Nucleus accumbens (tissue), 56 donors: ENCODE results near the gene KRT6B.

Source experiments
- DNase-seq, 56 donors: peaks; one replicate each; lab custom pipeline; 2025; lab: John Stamatoyannopoulos, UW

KRT6B gene

GRCh38 chr12:52437508-52437907, 14.4 kb downstream of the KRT6B start:
- DNase-seq: no peak

GRCh38 chr12:52436828-52437474, 15.0 kb downstream of the KRT6B start:
- DNase-seq: no peak

- peak in 1 of 56 donors; percentile 7 for DNase-seq
Observed at GRCh38 chr12:52436000-52436827, 15.7 kb downstream of the KRT6B start.

DNA sequence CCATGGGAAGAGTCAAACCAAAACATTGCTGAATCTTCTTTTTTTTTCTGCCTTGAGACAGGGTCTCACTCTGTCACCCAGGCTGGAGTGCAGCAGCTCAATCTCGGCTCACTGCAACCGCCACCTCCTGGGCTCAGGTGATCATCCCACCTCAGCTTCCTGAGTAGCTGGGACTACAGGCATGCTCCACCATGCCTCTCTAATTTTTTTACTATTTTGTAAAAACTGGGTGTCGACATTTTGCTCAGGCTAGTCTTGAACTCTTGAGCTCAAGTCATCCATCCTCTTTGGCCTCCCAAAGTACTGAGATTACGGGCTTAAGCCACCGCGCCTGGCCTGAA, 16.3 kb downstream of the KRT6B start:
- DNase-seq: no peak

- no peak for DNase-seq
Observed at GRCh38 chr12:52434760-52435530, 17.0 kb downstream of the KRT6B start.

- no peak for DNase-seq
Observed at GRCh38 chr12:52434081-52434733, 17.7 kb downstream of the KRT6B start, which contains the start of gene KRT75. TSS of gene KRT75 (minus strand) at chr12:52434371. CDS start at chr12:52434304, 67 bp downstream.

DNA sequence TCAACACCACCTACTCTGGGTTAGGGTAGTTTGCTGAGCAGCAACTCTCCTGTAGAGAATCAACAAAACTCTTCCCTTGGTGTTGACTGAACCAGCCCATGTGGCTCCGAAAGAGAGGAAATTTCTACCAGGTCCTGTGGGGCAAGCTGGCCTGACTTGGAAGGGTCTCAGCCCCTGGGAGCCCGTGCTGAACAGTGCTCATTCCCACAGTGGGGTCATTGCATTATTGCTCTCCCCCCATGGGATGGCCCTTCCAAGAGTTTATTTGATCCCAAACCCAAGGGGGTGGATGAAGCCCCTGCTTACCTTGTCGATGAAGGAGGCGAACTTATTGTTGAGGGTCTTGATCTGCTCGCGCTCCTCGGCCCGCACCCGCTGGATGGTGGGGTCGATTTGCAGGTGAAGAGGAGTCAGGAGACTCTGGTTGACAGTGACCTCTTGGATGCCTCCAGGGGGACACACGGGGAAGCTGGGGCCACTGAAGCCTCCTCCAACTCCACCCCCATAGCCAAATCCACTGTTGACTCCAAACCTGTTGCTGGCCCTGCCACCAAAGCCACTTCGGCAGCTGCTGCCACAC, 18.4 kb downstream of the KRT6B start:
- DNase-seq: no peak

DNA sequence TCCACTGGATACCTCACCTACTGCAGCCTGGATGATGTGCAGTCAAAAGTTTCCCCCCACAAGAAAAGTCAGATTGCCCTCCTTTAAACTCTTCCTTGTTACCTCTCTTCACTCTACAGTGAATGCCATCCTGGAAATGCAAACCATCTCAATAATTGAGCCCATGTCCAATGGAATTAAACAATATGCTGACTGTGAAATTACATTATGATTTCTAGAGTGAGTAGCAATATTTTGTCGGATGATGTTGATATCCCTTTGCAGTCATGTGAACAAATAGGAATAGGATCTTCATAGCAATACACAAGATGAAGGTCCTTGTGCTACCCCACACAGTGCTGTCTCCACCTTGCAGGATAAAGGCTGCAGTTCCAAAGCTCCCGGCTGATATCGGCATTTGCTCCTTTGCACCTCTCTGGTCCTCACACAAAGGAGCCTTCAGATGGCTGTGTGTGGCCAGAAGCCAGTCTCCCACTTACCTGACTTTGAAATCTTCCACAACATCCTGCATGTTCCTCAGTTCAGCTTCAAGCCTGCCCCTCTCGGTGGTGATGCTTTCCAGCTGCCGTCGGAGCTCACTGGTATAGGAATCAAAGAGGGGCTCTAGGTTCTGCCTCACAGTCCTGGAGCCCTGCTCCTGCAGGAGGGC, 19.3 kb downstream of the KRT6B start:
- DNase-seq: no peak

- DNase-seq: no peak
Observed at GRCh38 chr12:52428121-52428520, 23.8 kb downstream of the KRT6B start.

DNA sequence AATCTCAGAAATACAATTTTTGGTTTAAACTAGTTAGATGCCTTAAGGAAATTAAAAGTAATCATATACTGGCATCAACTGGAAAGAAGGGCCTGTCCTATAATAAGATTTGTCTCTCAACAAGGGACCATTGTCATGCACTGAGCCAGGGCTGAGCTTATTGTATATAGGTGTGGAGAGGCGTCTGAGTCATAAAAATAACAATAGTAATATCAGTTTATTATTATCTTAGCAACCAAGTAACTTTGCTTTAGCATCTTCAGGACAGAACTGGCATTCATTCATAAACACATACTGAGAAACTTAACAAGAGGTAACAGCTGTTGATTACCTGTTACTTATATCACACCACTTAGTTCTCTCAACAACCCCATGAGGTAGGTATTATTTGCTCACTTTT, 24.9 kb downstream of the KRT6B start:
- no peak for DNase-seq

DNA sequence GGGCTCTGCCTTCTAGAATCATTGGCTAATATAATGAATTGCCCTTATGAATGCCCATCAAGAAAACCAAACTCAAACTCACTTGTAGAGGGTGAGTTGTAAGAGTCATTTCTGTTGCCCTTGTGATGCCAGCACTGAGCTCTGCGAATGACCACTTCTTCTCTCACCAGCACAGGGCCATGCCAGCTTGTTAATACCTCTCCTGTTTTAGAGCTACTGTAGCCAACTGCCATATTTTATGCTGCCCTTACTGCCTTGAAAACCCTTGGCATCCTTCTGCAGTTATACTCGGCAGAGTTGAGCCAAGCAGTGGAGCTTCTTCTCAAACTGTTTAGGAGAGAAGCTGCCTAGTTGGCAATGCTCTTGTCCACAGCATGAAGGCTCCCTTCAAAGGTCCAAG, 25.9 kb downstream of the KRT6B start:
- no peak for DNase-seq

DNA sequence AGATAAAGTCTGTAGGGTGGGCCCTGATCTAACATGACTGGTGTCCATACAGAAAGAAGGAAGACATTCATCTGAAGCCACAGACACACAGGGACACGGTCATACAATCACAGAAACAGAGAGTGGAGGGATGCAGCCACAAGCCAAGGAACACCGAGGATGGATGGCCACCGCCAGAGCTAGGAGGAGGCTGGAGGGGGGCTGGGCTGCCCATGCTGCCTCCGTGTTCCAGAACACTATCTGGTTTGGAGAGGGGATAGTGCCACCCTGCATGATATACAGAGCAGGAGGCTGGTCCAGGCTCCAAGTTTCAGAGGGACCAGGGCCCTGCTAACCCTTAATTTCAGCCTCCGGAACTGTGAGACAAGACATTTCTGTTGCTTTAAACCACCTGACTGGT, 26.5 kb downstream of the KRT6B start:
- DNase-seq: no peak

DNA sequence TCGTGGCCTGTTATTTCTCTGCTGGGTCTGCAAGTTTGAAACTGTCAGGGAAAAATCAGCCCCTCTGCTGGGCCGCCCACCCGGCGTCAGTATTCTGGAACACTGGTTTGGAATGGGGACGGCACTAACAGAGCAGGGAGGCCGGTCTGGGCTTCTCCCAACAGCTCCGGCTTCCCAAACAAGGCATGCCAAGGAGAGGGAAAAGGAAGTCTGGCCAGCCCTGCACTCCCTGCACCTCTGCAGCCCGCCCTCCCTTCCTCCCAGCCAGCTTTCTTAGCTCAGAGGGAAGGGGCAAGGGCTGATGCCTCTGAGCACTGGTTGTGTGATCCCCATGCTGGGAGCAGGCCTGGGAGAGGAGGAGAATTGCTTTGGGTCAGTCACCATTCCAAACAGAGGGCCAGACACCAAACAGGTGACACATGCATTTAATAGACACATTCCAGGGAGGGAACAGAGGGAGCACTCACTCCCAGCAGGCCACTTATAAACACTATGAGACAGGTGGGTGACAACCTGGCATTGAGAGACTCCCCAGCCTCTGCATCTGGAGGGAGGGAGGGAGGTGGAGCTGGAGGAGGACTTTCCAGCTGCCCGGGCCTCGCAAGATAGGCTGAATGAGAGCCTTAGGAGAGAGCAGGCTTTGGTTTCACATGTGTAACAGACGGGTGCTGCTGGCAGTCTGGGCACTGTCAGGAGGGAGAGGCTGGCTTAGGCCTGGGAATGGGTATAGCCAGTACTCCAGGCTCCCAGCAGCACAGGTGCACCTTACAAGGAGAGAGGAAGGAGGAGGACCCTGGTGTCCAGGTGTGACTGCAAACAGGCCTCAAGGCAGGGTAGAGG, 28.1 kb downstream of the KRT6B start:
- peak in 1 of 56 donors; percentile 5 for DNase-seq

GRCh38 chr12:52423035-52423434, 28.9 kb downstream of the KRT6B start:
- DNase-seq: no peak

DNA sequence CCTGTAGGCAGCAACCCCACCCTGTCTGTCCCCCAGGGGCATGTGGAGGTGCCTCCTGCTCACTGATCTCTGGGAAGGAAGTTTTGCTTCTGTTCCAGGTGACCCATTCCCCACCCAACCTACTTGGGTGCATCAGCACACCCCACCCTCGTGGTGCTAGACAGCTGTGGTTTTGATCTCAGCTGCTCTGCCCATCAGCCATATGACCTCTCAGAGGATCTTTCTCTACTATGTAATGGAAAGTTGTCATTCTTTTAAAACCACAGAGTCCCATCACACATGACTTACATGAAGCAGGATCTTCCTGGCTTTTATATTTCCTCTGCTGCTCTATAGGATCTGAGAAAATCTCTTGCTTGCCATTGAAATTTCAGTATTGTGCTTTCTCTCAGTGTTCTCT, 32.3 kb downstream of the KRT6B start:
- no peak for DNase-seq

- DNase-seq: no peak
Observed at GRCh38 chr12:52418576-52419110, 33.3 kb downstream of the KRT6B start.

- DNase-seq: no peak
Observed at GRCh38 chr12:52417740-52418139, 34.2 kb downstream of the KRT6B start.

DNA sequence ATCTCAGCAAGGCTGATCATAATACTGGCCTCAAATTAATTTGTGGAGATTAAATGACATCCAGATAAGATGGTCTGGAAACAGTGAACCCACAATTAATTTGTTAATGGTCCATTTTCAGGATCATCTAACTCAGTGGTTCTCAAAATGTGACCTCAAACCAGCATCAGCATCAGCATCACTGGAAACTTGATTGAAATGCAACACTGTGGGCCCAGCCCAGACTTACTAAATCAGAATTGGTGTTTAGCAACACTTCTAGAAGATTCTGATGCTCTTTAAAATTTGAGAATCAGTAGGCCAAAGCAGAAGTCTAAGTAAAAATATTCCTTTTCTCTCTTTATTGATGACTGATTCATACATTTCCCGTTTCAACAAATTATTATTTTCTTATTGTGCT, 35.2 kb downstream of the KRT6B start:
- DNase-seq: no peak
